ENCODE measurements around the gene MYO1D.
A peak's percentile ranks its signal among the peaks of the same experiment; 100 is the strongest.

Gene MYO1D

DNA sequence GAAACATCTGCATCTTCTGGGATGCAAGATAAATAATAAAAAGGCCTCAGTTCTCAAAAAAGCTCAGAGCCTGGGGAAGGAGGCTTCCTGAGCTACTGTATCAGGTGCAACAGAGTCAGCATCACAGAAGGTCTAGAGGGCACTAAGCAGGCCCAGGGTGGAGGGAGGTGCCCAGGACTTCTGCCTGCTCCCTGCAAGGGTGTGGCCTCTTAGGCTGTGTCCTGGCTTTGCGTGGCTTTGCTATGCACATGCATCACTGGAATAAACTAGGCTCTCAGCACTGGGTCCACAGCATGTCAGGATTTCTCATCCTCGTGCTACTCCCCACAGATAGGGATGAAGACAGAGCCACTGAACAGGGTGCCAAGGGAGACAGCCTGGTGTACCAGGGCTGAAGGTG lies 364.6 kb downstream of the MYO1D start:
- Histone ChIP-seq H3K9ac (ENCODE audit: low read length in 5 of 5) (no peak overlapping the region), H3K4me3 (ENCODE audit: low read depth in 1 of 5, low read length in 5 of 5) (no peak overlapping the region), H3K4me1 (ENCODE audit: control insufficient read depth in 5 of 5, insufficient read depth in 5 of 5, low read length in 5 of 5) (no peaks in the 10 kb centered on the region), H3K27ac (ENCODE audit: low read depth, low read length) (no peak overlapping the region), H3K27me3 (ENCODE audit: control insufficient read depth in 5 of 5, insufficient read depth in 4 of 5, low read length in 5 of 5) (no peaks in the 10 kb centered on the region), H3K9me3 (ENCODE audit: control insufficient read depth in 5 of 5, low read length in 5 of 5) (no peaks in the 10 kb centered on the region), H3K36me3 (ENCODE audit: control insufficient read depth in 5 of 5, insufficient read depth in 5 of 5, low read length in 5 of 5) (no peaks in the 10 kb centered on the region)

DNA sequence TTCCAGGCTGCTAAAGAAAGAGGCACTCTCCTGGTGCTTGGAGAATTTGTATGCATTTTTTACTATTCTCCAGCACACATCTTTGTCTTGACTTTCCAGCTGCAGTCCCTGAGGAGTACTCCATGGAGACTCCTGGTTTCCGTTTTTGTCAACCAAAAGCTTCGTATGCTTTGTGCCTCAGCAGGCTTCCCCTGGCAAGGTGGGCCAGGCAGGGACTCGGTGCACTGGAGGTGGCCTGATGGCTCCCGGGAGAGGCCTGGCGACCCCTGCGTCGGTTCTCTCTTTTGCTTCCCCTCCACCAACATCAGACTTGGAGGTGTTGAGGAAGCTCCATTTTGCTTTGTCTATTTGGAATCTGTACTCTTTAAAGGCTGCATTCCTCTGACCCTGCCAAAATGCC lies 366.5 kb downstream of the MYO1D start:
- Histone ChIP-seq H3K4me1 (ENCODE audit: control insufficient read depth in 5 of 5, insufficient read depth in 5 of 5, low read length in 5 of 5) (no peaks in the 10 kb centered on the region), H3K9ac (ENCODE audit: low read length in 5 of 5) (no peak overlapping the region), H3K27ac (ENCODE audit: low read depth, low read length) (no peak overlapping the region), H3K4me3 (ENCODE audit: low read depth in 1 of 5, low read length in 5 of 5) (no peak overlapping the region), H3K9me3 (ENCODE audit: control insufficient read depth in 5 of 5, low read length in 5 of 5) (no peaks in the 10 kb centered on the region), H3K27me3 (ENCODE audit: control insufficient read depth in 5 of 5, insufficient read depth in 4 of 5, low read length in 5 of 5) (no peaks in the 10 kb centered on the region), H3K36me3 (ENCODE audit: control insufficient read depth in 5 of 5, insufficient read depth in 5 of 5, low read length in 5 of 5) (no peaks in the 10 kb centered on the region)

DNA sequence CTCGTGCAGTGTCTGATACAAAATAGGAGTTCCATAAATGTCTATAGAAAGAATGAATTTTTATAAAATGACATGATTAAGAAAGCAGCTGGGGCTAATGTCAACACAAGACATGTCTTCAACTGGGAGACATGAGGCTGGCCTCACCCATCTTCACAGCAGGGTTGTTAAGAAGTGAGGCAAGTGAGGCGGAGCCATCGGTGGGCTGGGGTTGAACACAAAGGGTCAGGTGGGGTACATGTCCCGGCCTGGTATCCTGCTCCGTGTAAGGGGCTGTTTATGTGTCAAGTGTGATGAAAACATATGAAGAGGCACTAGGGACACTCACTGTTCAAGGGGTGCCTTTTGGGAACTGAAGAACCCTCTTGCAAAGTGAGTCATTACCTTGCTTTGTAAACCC lies 368.0 kb downstream of the MYO1D start:
- H3K36me3 ChIP-seq (ENCODE audit: control insufficient read depth in 5 of 5, insufficient read depth in 5 of 5, low read length in 5 of 5), result no peaks in the 10 kb centered on the region

DNA sequence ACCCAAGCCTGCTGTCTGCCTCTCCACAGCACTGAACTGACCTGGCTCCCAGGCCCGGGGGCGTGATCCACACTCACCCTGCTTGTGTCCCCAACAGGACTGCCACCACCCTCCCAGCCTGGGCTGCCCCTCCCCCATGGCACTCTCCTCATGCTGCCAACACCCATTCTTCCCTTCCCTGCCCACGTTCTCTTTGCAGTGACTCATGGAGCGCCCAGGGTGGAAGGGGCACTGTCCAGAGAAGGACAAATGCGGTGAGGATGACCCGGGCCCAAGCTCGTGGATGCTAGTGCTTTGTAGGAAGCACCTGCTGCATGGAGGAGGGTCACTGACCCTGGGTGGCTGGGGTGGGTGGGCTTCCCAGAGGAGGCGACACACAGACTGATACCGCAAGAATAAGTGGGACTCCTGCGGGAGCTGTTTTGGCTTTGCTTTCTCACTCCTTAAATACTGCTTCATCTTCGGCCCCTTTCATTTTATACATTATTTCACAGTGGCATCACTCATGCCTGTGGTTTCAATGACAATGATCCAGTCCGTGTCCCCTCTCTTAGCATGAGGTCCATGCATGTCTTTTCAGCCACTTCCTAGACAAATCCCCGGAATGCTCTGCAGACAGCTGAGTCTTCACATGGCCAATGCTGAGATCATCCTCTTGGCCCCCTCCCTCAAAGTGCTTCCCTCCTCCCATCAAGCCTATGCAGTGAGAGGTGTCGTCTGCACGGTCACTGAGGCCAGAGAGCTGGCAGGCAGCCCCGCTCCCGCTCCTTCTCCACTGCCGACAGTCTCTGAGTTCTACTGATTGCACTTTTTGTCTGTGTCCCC lies 372.5 kb downstream of the MYO1D start:
- no peaks in the 10 kb centered on the region for H3K27me3 ChIP-seq (ENCODE audit: control insufficient read depth in 5 of 5, insufficient read depth in 4 of 5, low read length in 5 of 5)
- no peak overlapping the region for H3K9ac ChIP-seq (ENCODE audit: low read length in 5 of 5)
- H3K36me3 ChIP-seq (ENCODE audit: control insufficient read depth in 5 of 5, insufficient read depth in 5 of 5, low read length in 5 of 5), result peaks cover 0 to 3% (median 0%) of the 10 kb centered on the region in 5 donors
- H3K4me3 ChIP-seq (ENCODE audit: low read depth in 1 of 5, low read length in 5 of 5), result no peak overlapping the region
- no peaks in the 10 kb centered on the region for H3K9me3 ChIP-seq (ENCODE audit: control insufficient read depth in 5 of 5, low read length in 5 of 5)
- peaks cover 0 to 21% (median 6%) of the 10 kb centered on the region in 5 donors for H3K4me1 ChIP-seq (ENCODE audit: control insufficient read depth in 5 of 5, insufficient read depth in 5 of 5, low read length in 5 of 5)
- no peak overlapping the region for H3K27ac ChIP-seq (ENCODE audit: low read depth, low read length)

More for the DNA sequence above, 368.0 kb downstream of the MYO1D start:
- Histone ChIP-seq H3K27ac (ENCODE audit: low read depth, low read length) (no peak overlapping the region), H3K9me3 (ENCODE audit: control insufficient read depth in 5 of 5, low read length in 5 of 5) (no peaks in the 10 kb centered on the region), H3K9ac (ENCODE audit: low read length in 5 of 5) (no peak overlapping the region), H3K4me1 (ENCODE audit: control insufficient read depth in 5 of 5, insufficient read depth in 5 of 5, low read length in 5 of 5) (peaks cover 0 to 6% (median 0%) of the 10 kb centered on the region in 5 donors), H3K4me3 (ENCODE audit: low read depth in 1 of 5, low read length in 5 of 5) (no peak overlapping the region), H3K27me3 (ENCODE audit: control insufficient read depth in 5 of 5, insufficient read depth in 4 of 5, low read length in 5 of 5) (no peaks in the 10 kb centered on the region)

DNA sequence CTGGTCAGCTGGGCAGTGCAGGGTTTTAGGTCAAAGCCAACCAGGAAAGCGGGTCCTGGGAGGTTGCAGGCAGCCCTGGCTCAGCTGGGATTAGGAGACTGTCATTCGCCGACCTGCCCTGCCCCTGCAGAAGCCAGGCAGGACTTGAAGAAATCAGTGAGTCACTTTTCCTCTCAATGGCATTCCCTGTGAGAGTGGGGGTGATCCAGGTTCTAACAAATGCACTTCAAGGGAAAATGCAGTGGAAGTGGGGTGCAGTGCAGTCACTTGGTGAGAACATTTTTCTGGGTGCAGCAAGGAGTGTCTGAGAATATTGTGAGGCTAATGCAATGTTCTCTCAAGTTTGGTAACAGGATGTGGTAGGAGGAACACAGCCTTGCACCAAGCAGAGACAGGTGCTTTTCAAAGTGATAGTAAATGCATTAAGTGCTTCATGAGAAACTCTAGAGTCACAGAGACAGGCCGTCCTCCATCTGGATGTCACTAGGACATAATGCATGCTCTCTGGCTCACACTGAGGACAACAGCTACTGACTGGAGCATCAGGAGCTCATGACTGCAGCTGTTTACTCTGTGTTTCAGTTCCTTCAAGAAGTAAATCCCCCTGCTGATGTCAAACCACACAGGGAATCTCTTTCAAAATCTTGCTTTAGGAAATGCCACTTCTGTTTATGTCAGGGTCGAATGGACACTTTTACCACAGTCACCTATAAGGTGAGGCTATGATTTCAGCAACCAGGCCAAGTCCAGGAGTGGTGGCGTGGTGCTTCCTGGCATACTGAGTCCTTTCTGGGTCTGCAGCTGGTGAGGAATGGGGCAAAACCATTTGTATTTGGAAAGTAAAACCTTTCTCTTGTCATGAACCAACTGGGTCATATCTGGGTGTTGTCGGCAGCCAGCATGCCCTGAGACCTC lies 373.4 kb downstream of the MYO1D start:
- Histone ChIP-seq H3K27me3 (ENCODE audit: control insufficient read depth in 5 of 5, insufficient read depth in 4 of 5, low read length in 5 of 5) (no peaks in the 10 kb centered on the region), H3K36me3 (ENCODE audit: control insufficient read depth in 5 of 5, insufficient read depth in 5 of 5, low read length in 5 of 5) (peaks cover 0 to 3% (median 0%) of the 10 kb centered on the region in 5 donors), H3K27ac (ENCODE audit: low read depth, low read length) (no peak overlapping the region), H3K9me3 (ENCODE audit: control insufficient read depth in 5 of 5, low read length in 5 of 5) (no peaks in the 10 kb centered on the region), H3K9ac (ENCODE audit: low read length in 5 of 5) (peak overlapping the region in 1 of 5 donors; percentile 7), H3K4me3 (ENCODE audit: low read depth in 1 of 5, low read length in 5 of 5) (no peak overlapping the region), H3K4me1 (ENCODE audit: control insufficient read depth in 5 of 5, insufficient read depth in 5 of 5, low read length in 5 of 5) (peaks cover 0 to 21% (median 6%) of the 10 kb centered on the region in 5 donors)

DNA sequence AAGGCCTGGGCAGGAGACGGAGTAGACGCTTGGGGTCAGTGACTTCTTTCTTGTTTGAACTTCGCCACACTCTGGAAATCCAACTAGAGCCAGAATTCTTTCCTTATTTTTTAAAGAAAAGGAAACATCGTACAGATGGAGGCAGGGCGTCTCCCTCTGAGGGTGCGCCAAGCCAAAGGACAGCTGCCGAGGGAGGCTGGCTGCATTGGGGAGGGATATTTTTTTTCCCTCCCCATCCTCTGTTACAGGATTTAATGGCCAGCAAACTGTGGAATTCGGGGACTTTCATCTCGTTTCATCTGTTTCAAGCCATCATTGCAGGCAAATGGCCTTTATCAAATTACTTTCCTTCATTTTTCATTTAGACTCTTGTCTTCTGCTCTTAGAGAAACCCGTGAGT lies 374.2 kb downstream of the MYO1D start:
- Histone ChIP-seq H3K4me3 (ENCODE audit: low read depth in 1 of 5, low read length in 5 of 5) (no peak overlapping the region), H3K9me3 (ENCODE audit: control insufficient read depth in 5 of 5, low read length in 5 of 5) (no peaks in the 10 kb centered on the region), H3K4me1 (ENCODE audit: control insufficient read depth in 5 of 5, insufficient read depth in 5 of 5, low read length in 5 of 5) (peaks cover 0 to 21% (median 6%) of the 10 kb centered on the region in 5 donors), H3K27me3 (ENCODE audit: control insufficient read depth in 5 of 5, insufficient read depth in 4 of 5, low read length in 5 of 5) (peaks cover 0 to under 1% (median 0%) of the 10 kb centered on the region in 5 donors), H3K36me3 (ENCODE audit: control insufficient read depth in 5 of 5, insufficient read depth in 5 of 5, low read length in 5 of 5) (peaks cover 0 to 3% (median 0%) of the 10 kb centered on the region in 5 donors), H3K9ac (ENCODE audit: low read length in 5 of 5) (peak overlapping the region in 1 of 5 donors; percentile 7), H3K27ac (ENCODE audit: low read depth, low read length) (no peak overlapping the region)

DNA sequence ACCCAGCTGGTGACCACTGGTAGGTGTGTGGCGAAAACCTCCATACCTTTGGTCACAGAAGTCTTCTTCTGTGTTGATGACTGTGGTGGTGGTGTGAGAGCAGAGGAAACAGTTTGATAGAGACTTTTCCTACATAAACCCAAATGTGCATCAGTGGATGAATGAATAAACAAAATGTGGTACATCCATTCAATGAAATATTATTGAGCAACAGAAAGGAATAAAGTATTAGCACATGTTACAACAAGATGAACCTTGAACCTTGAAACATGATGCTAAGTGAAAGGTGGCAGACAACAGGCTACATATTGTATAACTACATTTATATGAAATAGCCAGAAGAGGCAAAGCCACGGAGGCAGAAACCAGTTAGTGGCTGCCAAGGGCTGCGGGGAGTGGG lies 374.9 kb downstream of the MYO1D start:
- no peaks in the 10 kb centered on the region for H3K9me3 ChIP-seq (ENCODE audit: control insufficient read depth in 5 of 5, low read length in 5 of 5)
- peaks cover 0 to 3% (median 0%) of the 10 kb centered on the region in 5 donors for H3K36me3 ChIP-seq (ENCODE audit: control insufficient read depth in 5 of 5, insufficient read depth in 5 of 5, low read length in 5 of 5)
- H3K27ac ChIP-seq (ENCODE audit: low read depth, low read length), result no peak overlapping the region
- H3K9ac ChIP-seq (ENCODE audit: low read length in 5 of 5), result no peak overlapping the region
- peaks cover 0 to 3% (median 0%) of the 10 kb centered on the region in 5 donors for H3K27me3 ChIP-seq (ENCODE audit: control insufficient read depth in 5 of 5, insufficient read depth in 4 of 5, low read length in 5 of 5)
- H3K4me3 ChIP-seq (ENCODE audit: low read depth in 1 of 5, low read length in 5 of 5), result no peak overlapping the region
- H3K4me1 ChIP-seq (ENCODE audit: control insufficient read depth in 5 of 5, insufficient read depth in 5 of 5, low read length in 5 of 5), result peaks cover 0 to 21% (median 6%) of the 10 kb centered on the region in 5 donors

DNA sequence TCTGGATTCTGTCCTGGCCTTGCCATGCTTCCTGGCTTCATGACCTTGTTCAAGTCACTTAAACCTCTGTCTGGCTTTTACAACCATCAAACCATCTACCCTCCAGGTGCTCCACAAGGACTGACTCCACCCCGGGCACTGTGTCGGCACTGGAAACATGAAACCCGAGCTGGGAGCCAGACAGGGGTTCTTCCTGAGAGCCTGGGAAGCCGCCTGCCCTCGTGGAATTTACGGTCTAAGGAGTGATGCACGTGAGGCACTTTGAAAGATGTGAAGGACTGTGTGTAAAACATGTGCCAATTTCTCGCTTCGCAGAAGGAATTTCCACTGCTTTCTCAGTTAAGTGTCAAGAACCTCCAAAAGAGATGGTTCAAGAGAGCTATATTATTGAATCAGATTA lies 378.5 kb downstream of the MYO1D start:
- H3K27ac ChIP-seq (ENCODE audit: low read depth, low read length), result no peak overlapping the region
- no peak overlapping the region for H3K4me3 ChIP-seq (ENCODE audit: low read depth in 1 of 5, low read length in 5 of 5)
- peaks cover 0 to 3% (median 0%) of the 10 kb centered on the region in 5 donors for H3K27me3 ChIP-seq (ENCODE audit: control insufficient read depth in 5 of 5, insufficient read depth in 4 of 5, low read length in 5 of 5)
- H3K4me1 ChIP-seq (ENCODE audit: control insufficient read depth in 5 of 5, insufficient read depth in 5 of 5, low read length in 5 of 5), result peaks cover 4 to 34% (median 26%) of the 10 kb centered on the region in 5 donors
- H3K36me3 ChIP-seq (ENCODE audit: control insufficient read depth in 5 of 5, insufficient read depth in 5 of 5, low read length in 5 of 5), result peaks cover 0 to 4% (median 0%) of the 10 kb centered on the region in 5 donors
- no peaks in the 10 kb centered on the region for H3K9me3 ChIP-seq (ENCODE audit: control insufficient read depth in 5 of 5, low read length in 5 of 5)
- H3K9ac ChIP-seq (ENCODE audit: low read length in 5 of 5), result no peak overlapping the region

DNA sequence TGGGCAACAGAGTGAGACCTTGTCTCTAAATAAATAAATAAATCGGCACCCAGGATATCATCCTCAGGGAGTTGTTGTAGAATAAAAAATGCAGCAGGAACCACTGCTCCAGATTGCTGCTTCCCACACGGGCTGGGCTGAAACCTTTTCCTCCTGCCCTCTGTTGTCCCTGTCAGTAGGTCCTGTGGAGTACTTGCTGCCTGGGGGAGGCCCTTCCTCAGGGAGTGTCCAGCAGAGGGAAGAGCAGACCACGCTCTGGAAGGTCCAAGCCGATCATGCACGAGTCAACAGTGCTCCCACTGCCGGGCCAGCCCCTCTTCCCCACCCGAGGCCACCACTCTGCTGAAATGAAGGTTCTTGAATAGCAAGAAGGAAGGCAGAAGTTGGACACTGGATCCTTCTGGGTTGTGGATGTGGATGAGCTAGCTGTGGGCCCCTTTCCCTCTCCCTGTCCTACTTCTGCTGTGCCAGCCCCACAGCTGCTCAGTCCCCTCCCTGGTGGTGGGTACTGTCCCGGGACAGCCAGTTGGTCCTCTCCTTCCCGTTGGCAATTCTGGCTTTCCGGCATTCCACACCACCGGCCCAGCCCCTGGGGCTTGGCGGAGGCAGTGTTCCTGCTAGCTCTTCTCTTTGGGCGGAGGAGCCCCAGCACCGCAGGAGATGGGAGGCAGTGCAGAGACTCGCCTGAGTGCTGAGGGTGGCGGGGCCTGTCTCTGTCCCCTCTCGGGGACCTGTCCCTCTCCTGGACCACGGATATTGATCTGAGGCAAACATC lies 379.3 kb downstream of the MYO1D start:
- no peak overlapping the region for H3K9ac ChIP-seq (ENCODE audit: low read length in 5 of 5)
- H3K4me1 ChIP-seq (ENCODE audit: control insufficient read depth in 5 of 5, insufficient read depth in 5 of 5, low read length in 5 of 5), result peaks cover 3 to 34% (median 22%) of the 10 kb centered on the region in 5 donors
- no peaks in the 10 kb centered on the region for H3K9me3 ChIP-seq (ENCODE audit: control insufficient read depth in 5 of 5, low read length in 5 of 5)
- no peak overlapping the region for H3K4me3 ChIP-seq (ENCODE audit: low read depth in 1 of 5, low read length in 5 of 5)
- peaks cover 0 to 3% (median 0%) of the 10 kb centered on the region in 5 donors for H3K27me3 ChIP-seq (ENCODE audit: control insufficient read depth in 5 of 5, insufficient read depth in 4 of 5, low read length in 5 of 5)
- H3K27ac ChIP-seq (ENCODE audit: low read depth, low read length), result no peak overlapping the region
- H3K36me3 ChIP-seq (ENCODE audit: control insufficient read depth in 5 of 5, insufficient read depth in 5 of 5, low read length in 5 of 5), result peaks cover 0 to 5% (median 0%) of the 10 kb centered on the region in 5 donors
